ENCODE measurements around the gene PTPRT.

The PTPRT gene

DNA sequence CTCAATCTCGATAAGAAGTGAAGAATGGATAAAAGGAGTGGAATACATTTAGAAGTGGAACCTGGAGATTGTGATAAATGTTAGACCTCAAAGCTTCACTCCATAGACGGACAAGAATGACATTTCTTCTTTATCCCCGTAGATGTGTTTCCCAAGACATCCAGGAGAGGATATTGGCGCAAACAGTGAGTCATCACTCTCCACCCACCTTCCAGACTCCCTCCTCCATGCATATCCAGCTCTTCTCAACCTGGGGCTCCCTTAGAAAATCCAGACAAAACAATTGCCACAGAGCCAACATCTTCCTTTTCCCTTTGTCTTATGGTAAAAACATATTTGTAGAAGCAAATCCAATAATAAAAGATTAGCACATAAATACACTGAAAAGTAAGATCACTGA, 586.1 kb downstream of the PTPRT start:
- DNase-seq: no peak

DNA sequence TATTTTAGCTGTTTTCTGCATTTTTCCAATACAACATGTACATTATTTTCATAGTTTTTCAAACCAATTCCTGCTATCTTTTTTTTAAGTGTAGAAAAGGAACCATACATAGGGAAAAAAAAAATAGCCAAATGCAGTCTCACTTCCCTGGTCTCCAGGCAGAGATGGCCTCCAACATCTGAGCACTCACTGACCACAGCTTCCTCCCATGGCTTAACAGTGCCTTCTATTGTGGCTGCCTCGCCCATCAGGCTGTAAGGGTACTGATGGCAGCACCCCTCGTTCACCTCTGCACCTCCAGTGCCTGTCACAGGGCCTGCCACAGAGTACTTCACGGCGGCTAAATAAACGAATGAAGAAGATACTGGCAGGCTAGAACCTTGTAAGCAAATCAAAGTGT, 591.1 kb downstream of the PTPRT start:
- no peak for DNase-seq

DNA sequence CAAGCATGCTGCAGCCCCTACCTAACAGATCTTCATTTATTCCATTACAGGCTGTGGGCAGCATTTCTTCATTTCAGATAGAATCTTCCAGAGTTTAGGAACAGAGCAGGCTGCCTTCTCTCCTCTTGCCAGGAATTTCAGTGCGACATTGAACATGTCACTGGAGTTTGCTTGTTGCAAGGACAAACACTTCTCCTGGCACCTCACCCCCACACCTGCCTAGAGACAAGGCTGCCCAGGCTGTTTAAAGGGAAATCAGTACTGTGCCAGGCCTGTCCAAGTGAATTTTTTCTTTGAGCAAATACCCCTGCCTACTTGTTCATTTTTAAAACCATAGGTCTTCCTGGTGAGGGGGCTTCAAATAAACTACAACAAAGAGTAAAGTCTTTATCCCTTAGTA, 594.1 kb downstream of the PTPRT start:
- no peak for DNase-seq

DNA sequence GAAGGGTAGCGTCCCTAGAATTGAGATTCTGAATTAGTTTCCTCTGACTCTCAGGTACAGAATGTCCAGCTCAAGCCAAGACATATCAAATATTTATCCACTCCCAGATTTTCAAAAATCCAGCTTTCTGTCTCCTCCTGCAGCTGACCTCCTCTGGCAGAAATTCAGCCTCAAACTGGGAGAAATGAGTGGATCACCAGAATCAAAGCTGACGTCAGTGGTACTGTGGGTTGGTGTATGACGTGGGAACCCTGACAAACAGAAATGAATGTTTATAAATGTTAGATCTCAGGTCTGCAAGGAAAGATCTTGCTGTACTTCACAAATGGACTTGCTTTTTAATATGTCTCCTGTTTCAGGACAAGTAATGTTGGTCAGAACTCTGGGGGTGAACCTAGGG, 595.0 kb downstream of the PTPRT start:
- DNase-seq: no peak

DNA sequence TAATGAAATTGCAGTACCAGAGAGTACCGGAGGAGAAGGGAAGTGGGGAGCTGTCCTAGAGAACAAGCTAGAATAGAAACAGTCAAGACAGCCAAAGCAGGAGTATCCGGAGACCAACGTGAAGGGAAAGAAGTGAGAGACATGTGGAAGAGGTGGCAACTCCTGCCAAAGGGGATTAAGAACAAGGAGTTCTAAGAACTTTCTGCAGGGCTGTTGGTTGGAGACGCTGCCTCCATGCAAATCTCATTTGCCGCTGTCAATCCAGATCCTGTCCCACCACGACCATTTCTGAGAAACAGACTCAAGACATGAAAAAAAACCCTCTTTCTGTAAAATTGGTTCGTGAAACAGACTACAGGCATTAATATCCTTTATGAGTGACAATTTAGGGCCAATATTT, 595.7 kb downstream of the PTPRT start:
- DNase-seq: no peak

DNA sequence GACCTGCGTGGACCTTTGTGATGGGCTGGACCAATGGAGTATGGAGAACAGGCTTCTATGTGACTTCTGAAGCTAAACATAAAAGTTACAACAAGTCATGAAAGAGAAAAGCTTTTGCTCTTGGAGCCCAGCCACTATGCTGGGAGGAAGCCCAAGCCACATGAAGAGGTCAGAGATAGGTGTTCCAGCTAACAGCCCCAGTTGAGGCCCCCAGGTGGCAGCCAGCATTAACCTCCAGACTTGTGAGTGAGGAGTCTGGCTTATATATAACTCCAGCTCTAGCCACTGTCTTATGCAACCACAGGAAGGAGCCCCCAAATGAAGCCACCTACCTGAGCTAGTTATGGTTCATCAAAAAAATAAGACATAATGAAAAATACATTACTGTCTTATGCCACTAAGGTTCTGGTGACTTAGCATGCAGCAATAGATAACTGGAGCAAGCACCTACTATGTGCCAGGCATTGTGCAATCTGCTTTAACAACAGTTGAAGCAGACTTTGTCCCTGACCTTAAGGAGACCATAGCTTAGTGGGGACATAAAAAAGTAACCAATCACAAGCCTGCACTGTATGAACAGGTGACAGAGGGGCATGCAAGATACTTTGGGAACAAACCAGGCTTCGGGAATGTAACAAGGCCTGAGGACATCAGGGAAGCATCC, 599.6 kb downstream of the PTPRT start:
- DNase-seq: no peak

DNA sequence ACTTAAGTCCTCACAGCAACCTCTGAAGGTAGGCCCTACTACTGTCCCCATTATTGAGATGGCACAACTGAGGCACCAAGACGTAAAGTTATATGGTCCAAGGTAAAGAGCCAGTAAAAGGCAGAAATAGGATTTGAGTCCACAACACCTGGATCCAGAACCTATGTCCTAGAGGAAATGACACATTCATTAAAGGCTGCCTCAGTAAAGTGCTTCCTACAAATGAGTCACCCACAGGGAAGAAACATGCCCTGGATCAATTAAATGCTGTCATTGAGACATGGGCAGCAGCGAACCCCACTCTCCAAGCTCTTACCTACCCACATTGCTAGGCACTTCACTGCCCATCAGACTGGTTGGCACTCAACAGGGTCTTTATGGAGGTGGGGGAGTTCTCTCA, 600.9 kb downstream of the PTPRT start:
- no peak for DNase-seq

DNA sequence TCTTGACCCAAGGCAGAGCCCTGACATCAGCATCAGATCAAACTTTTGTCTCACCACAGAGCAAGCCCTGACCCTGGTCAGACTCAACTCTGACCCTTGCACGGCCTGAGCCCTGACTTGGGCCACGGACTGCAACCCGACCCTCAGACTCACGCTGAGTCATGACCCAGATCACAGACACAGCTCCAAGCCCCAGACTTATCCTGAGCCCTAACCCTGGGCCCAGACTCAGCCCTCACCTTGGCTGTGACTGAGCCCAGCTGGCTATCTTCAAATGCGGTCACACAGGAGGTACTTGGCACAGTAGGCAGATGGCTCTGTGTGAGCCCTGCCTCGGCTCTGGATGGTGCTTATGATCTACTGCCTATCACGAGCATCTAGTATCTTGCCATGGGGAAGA, 602.3 kb downstream of the PTPRT start:
- no peak for DNase-seq

DNA sequence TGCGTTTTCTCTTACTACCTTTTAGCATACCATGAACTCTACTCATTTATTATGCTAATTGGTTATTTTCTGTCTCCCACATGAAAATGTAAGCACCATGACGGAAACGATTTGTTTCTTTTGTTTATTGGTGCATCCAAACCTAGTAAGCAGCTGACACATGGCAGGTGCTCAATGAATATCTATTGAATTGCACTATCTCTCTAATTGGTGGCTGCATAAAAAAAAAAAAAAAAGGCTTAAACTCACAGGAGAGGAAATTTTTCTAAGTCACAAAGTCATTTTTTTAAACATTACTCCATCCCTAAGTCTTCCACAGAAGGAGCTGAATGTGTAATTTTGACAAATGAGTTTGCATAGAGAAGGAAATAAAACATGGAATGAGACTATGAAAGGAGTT, 608.4 kb downstream of the PTPRT start:
- DNase-seq: no peak

DNA sequence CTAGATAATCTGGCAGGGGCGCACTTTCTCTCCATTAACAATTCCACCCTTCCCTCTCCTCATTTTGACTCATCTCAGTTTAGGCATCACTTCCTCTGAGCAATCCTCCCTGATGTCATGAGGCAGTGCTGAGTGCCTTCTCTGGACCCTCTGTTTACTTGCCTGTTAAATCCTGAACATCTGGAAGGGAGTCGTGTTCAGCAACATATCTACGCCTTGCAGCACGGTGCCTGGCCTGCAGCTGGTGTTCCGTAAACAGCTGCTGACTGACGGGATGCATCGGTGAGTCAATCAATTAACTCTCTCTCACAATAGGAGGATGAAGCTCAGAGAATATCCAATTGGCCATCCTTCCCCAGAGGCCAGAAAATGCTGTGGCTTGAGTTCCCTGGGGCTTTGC, 613.5 kb downstream of the PTPRT start:
- DNase-seq: no peak

DNA sequence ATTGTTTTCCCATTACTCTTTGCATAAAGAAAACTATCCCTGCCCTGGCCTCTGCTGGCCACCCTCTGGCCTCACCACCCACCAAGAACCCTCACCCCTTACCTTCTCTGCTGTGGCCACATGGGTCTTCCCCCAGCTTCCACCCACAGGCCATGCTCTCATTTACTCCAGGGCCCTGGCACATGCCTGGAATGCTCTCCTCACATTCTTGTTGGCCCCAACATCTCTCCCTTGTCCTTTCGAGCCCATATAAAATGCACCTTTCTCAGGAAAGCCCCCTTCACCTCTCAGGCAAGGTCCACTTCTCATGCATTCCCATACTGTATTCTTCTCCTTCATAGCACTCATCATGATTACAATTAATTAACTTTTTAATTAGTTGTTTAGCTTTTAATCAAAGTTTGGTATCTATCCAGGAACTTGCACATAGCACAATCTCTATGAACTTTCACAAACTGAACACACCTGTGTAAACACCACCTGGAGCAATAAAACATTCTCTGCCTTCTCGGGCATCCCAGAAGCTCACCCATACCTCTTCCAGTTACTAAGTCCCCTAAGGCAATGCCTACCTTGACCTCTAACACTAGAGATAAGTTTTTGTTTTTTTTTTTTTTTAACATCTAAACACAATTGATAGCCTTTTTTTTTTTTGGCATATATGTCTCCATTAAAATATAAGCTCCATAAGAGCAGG, 617.2 kb downstream of the PTPRT start:
- DNase-seq: no peak

DNA sequence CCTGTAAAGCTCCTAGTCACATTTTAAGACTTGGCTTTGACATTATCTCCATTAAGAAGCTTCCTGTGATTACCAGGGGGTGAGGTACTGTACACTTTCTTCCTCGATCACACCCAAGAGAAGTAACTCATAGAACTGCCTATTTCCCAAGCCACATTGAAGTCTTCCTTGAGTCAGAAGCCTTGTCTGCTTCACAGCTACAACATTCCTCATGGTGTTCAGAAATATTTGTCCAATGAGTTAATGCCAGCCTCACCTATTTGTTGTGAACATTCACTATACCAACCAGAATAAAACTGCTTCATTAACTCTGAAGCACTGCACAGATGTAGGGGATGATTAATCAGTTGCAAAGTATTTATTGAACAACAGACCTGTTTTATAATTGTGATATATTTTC, 622.3 kb downstream of the PTPRT start:
- DNase-seq: no peak

DNA sequence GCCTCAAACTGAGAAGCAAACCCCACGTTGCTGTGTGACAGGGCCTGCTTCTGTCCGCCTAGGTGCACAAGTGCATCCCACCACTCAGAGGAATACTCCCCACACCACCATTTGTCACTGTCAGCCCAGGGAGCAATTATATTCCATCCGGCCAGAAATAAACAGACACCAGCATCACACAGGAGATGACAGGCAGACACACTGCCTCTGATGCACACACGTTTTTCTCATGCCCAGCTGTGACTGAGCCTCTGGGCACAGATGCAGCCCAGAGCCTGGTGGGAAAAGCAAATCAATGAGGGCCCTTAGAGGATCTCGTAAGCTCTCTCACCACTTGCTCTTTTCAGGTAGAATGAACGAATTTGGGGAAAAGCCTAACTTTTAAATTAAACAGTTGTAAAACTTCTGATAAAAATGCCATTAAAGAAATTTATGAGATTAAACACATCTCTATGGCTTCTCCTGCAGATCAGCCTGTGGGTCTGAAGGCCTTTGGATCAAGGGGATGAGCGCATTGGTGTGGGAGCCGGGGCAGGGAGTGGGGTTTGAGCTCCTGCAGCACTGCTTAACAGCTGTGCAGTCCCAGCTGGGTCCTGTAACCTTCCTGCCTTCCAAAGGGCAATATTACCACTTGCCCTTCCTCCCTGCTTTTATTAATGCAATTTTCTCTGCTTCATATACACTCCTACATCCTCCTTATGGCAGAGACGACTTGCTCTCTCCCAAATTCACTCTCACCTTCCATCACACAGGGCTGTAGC, 624.3 kb downstream of the PTPRT start:
- DNase-seq: no peak

DNA sequence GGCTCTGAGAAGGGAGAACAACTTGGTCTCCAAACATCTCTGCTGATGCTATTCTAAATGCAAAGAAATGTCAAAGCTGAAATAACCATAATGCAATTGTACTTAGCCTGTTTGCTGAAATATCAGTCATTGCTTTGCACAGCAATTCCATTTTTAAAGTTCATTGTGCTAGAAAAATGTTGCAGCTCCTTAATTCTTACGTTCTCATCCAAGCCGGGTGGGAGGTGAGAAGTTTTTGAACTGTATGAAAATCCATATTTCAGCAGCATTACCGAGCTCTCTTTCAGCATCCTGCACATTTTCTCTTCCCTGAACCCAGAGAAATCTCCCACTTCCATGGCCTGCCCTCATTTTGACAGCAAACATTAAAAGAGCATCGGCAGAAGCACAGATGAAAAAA, 630.0 kb downstream of the PTPRT start:
- DNase-seq: no peak

DNA sequence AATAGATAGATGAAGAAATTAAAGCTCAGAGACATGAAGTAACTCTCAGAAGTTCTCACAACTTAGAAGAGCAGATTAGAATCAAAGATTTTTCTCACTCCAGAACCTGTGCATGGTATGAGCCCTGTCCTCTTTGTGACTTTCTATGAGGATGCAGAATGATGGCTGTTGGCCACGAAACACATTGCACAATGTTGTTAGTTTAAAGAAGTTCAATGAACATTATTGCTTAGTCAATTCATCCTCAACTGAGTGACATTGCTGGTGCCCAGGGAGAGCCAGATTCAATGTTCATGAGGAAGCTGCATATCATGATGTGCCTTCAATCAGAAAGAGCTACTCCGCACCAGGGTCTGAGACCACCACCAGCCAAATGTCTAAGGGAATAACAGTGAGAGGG, 633.1 kb downstream of the PTPRT start:
- no peak for DNase-seq

DNA sequence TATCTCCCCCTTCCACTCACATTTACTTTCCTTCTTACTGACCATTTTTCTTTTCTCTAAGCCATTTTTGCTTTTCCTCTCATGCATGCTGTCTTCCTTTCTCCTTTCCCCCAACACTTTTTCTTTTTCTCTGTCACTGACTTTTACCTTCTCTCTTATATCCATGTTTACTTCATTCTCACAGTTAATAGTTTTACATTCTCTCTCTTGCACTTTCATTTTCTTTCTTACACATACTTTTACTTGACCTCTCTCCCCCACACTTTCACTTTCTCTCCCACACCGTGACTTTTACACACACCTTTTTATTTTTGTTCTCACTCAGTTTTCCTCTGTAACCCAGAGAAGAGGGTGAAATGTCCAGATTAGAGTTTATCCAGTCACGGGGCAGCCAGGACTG, 636.3 kb downstream of the PTPRT start:
- no peak for DNase-seq

DNA sequence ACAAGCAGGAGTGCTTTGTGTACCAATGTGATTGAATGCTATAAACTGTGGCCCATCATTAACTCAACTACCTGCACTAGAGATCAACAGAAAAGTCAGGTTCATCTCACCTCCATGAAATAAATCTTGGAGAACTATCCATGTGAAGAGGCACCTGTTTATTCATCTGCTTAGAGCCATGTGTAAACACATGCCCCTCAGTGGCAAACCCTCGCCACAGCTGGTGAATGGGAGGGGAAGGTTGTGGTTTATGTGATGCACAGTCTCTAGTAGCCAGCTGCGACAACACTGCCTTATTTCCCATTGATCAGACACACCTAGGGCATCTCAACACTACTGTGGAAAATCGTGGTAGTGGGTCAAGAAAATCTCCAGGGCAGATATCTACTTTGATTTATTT, 640.2 kb downstream of the PTPRT start:
- no peak for DNase-seq

DNA sequence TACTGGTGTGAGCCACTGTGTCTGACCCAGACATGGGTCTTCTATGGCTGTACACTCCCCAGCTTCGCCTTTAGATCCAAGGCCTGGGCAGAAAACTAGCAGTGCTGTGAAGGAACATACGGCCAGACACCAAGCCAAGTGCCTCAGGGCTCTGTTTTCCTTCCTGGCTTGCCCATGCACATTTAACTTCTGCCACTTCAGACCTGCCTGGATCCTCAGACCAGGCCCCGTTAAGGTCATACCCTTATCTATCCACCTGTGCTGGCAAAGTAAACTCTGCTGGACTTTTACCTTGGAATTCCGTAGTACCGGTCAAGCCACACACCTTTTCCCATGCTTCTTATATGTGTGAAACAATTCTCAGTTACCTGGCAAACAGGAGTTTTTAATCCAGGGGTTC, 644.8 kb downstream of the PTPRT start:
- DNase-seq: no peak

DNA sequence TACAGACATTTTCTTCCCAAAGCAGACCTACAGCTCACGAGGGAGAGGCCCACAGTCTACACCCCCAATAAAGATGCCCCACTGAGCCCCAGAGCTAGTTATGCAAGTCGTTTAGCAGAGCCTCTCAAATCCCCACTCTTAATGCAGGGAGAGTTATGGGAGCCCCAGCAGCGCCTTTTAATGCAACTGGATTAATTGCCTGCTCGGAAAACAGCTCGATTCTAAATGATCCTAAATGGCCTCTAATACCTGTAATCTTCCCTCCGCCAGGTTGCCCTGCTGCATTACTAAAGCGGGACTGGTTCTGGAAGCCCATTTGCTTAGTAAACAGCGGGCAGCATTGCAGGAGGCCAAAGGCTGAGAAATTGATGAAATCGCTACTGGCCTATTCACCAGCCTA, 656.9 kb downstream of the PTPRT start:
- no peak for DNase-seq

DNA sequence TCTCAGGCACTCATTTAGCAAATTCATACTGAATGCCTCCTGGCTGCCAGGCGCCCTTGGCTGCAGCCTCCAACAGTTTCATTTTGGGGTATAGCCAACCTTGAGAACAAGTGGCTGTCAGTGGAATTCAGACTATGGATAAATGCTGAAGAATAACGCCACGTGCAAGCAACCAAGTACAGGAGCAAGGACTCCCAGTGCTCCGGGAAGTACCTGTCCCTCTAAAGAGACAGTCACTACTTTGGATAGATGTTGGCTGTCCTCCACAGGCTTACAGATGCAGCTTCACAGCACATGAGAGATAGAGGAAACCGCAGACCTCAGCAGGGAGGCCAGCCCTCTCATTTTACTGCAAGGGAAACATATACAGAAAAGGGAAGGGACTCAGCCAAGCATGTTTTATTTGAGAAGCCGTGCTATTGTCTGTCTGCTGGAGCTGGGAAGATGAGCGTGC, 658.2 kb downstream of the PTPRT start:
- no peak for DNase-seq

DNA sequence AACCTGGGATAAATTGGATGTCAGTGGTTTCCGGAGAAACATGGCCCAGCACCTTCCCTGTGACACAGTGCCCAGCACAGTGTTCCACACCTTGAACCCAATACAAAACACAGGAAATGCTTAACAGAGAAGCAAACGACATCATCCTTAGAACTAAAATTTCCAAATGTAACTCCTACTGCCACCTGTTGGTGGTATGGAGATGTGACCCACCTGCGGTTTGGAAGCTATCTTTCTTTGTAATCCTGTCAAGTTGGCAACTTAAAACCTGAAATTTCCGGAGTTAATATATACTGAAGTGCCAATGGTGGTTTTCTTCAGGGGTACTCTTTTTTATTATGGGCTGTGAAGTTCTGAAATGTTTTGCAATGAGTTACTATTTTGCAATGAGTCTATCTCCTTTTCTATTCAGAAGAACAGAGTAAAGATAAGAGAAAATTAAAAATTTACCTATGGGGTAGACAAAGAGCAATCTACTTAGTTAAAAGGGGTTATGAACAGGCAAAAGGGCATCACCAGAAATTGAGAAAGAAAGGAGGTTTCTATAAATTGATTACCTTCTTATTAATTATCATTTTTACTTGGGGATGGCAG, 658.8 kb downstream of the PTPRT start:
- peak in 1 of 2 experiments; percentile 5 for DNase-seq

DNA sequence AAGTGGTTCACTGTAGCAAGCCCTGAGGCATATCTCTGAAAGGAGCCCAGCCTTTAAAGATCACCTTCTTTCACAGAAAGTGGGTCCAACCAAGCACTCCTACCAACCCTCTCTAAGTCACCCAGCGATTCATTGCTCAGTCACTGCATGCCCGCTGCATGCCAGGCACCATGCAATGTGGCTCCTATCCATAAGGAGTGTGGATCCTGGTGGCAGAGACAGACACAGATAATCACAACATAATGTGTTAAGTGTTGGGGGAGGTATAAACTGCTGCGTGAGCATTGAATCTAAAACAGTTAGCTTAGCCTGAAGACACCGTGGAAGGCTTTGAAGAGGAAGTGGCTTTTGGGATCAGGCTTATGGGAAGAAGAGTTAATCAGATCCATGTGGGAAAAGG, 659.5 kb downstream of the PTPRT start:
- no peak for DNase-seq

DNA sequence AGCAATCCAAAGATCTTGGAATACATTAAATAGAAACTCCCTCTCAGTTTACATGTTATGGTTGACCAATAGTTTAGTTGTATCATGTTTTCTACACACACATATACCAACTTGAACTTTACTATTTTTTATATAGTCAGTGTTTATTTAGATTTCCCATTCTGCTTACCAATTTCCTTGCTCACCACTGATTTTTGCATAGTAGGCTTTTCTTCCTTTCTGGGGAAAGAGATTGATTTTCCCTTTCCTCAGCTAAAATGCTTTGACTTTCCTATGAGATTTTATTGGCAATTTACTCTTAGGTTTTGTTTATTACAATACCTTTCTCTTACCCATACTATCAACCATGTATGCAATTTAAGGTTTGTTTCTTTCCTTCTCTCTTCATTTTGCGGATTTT, 665.6 kb downstream of the PTPRT start:
- DNase-seq: no peak

DNA sequence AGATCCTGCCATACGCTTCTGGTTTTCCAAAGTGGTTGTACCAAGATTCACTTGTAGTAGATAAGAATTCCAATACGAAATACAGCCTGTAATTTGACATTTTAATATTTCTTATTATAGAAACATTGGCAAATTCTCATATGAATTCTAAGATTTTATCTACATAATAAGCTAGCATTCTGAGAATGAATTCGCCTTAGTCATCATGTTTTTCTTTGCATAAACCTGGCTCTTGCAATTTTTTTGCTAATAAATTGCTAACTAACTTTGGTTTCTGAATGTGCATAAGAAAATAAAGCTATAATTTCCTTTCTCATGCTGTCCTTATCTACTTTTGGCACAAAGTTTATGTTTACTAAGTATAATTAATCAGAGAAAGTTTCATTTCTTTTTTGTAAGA, 673.0 kb downstream of the PTPRT start:
- DNase-seq: no peak

Data from Kasumi-1 (cell line).